Measurements from ENCODE around the gene TAS2R14. TPM values are rescaled to one million over a fixed set of nuclear protein-coding genes. Genes with fewer than 3 reads are reported as not detected.

Gene TAS2R14, protein sequence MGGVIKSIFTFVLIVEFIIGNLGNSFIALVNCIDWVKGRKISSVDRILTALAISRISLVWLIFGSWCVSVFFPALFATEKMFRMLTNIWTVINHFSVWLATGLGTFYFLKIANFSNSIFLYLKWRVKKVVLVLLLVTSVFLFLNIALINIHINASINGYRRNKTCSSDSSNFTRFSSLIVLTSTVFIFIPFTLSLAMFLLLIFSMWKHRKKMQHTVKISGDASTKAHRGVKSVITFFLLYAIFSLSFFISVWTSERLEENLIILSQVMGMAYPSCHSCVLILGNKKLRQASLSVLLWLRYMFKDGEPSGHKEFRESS
- 1.7 and 2.1 TPM in 2 replicates for total RNA-seq
- long read RNA-seq, partial matches to known transcripts: 0 of 13 reads
- long read RNA-seq, other reads (novel, unspliced or antisense): 12 of 13 reads

DNA sequence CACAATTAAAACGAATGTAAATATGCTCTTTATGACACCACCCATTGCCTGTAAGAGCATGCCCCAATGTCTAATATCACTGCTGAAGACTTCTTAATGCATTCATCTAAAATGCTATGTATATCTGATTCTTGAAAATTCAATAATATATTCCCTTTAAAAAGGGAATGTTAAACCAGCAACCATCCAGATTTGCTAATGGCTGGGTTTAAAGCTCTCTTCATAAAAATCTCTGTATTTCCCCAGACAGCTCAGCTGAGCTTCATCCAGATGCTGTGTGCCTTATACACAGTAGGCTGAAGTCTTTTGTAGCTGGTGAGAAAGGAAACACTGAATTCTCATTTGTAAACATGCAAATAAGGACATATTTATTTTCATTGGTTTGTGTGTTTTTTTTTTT is at the start of gene TAS2R14:
TAS2R14 (minus strand) TSS at position 101 of the 400 bp plus-strand sequence; CDS start at position 45, 56 bp downstream.
- no peak within 1 kb of the TSS for H3K4me3 Mint-ChIP-seq
- H3K27me3 Mint-ChIP-seq (ENCODE audit: low read depth): no peaks in the 10 kb centered on the region
- peaks cover 16% of the 10 kb centered on the region for H3K36me3 Mint-ChIP-seq (ENCODE audit: low read depth)
- TF ChIP-seq, protein P1, sequence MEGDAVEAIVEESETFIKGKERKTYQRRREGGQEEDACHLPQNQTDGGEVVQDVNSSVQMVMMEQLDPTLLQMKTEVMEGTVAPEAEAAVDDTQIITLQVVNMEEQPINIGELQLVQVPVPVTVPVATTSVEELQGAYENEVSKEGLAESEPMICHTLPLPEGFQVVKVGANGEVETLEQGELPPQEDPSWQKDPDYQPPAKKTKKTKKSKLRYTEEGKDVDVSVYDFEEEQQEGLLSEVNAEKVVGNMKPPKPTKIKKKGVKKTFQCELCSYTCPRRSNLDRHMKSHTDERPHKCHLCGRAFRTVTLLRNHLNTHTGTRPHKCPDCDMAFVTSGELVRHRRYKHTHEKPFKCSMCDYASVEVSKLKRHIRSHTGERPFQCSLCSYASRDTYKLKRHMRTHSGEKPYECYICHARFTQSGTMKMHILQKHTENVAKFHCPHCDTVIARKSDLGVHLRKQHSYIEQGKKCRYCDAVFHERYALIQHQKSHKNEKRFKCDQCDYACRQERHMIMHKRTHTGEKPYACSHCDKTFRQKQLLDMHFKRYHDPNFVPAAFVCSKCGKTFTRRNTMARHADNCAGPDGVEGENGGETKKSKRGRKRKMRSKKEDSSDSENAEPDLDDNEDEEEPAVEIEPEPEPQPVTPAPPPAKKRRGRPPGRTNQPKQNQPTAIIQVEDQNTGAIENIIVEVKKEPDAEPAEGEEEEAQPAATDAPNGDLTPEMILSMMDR (conservative IDR thresholded peaks at IDR 0.05): no peak
- no peak within 1 kb of the TSS for H3K27ac Mint-ChIP-seq (ENCODE audit: unreplicated experiment)
- no peaks in the 10 kb centered on the region for H3K4me1 Mint-ChIP-seq
- H3K9me3 Mint-ChIP-seq: peaks cover 5% of the 10 kb centered on the region
- no peak for DNase-seq (ENCODE audit: low read depth, low spot score)

DNA sequence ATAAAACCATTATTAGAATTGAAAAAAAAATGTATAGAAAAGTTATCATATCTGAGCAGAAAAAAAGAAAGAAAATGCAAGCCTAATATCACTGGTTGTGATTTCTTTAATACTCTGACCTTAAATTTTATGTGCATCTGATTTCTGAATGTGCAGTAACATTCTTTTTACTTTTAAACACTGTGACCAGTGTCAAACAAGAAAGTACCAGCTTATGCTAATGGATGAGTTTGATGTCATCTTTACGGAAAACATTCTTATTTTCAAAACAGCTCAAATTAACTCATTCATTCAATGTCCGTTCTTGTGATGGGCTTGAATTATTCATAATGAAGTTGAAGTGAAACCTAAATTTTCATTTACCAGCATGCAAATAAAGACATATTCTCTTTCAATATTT is 47.7 kb upstream of the TAS2R14 start, which contains the start of gene TAS2R50:
TAS2R50 (minus strand) TSS at position 101 of the 400 bp plus-strand sequence; CDS start at position 49, 52 bp downstream.
- Mint-ChIP-seq H3K4me3 (no peak within 1 kb of the TSS), H3K27ac (ENCODE audit: unreplicated experiment) (no peak within 1 kb of the TSS), H3K36me3 (ENCODE audit: low read depth) (peaks cover 20% of the 10 kb centered on the region), H3K4me1 (no peaks in the 10 kb centered on the region), H3K9me3 (peaks cover 9% of the 10 kb centered on the region), H3K27me3 (ENCODE audit: low read depth) (no peaks in the 10 kb centered on the region)
- DNase-seq (ENCODE audit: low read depth, low spot score): no peak
- TF ChIP-seq, protein P1 (conservative IDR thresholded peaks at IDR 0.05): no peak

DNA sequence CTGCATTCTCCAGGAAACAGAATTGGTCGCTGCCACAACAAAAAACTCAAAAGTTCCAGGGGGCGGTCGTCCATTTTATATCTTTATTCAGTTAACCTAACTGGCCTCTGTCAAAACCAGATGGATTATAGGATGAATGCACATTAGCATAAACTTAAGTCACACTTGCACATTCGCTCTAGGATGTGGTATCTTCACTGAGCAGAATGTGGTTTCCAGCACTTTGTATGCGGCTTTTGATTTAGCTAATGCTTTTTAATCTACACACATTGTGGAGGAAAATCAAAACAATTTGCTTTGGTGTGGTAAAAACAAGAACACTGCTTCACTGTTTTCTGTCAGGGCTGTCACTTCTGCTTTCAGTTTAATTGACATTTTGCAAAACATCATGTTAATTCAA is 43.2 kb upstream of the TAS2R14 start:
- DNase-seq (ENCODE audit: low read depth, low spot score): no peak
- no peak overlapping the region for H3K27ac Mint-ChIP-seq (ENCODE audit: unreplicated experiment)

DNA sequence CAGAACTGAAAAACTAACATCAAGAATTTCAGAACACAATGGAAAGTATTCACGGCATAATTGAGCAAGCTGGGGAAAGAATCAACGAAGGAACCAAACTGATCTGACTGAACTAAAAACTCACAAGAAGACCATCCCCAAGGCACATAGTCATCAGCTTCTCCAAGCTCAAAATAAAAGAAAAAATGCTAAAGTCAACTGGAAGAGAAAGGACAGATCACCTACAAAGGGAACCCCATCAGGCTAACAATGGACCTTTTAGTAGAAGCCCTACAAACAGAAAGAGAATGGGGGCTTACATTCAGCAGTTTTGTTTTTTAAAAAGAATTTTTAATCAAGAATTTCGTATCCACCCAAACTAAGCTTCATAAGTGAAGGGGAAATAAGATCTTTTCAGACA is 35.9 kb upstream of the TAS2R14 start:
- H3K27me3 Mint-ChIP-seq (ENCODE audit: low read depth): no peaks in the 10 kb centered on the region
- peaks cover 15% of the 10 kb centered on the region for H3K4me1 Mint-ChIP-seq
- H3K9me3 Mint-ChIP-seq: peaks cover 16% of the 10 kb centered on the region
- TF ChIP-seq, protein P1 (conservative IDR thresholded peaks at IDR 0.05): no peak
- no peak overlapping the region for H3K27ac Mint-ChIP-seq (ENCODE audit: unreplicated experiment)
- peaks cover 20% of the 10 kb centered on the region for H3K36me3 Mint-ChIP-seq (ENCODE audit: low read depth)
- H3K4me3 Mint-ChIP-seq: no peak overlapping the region
- no peak for DNase-seq (ENCODE audit: low read depth, low spot score)

More for the DNA sequence above, 43.2 kb upstream of the TAS2R14 start:
- TF ChIP-seq, protein P1 (conservative IDR thresholded peaks at IDR 0.05): no peak
- Mint-ChIP-seq H3K36me3 (ENCODE audit: low read depth) (peaks cover 13% of the 10 kb centered on the region), H3K4me3 (no peak overlapping the region), H3K9me3 (peaks cover 2% of the 10 kb centered on the region), H3K27me3 (ENCODE audit: low read depth) (no peaks in the 10 kb centered on the region), H3K4me1 (no peaks in the 10 kb centered on the region)

DNA sequence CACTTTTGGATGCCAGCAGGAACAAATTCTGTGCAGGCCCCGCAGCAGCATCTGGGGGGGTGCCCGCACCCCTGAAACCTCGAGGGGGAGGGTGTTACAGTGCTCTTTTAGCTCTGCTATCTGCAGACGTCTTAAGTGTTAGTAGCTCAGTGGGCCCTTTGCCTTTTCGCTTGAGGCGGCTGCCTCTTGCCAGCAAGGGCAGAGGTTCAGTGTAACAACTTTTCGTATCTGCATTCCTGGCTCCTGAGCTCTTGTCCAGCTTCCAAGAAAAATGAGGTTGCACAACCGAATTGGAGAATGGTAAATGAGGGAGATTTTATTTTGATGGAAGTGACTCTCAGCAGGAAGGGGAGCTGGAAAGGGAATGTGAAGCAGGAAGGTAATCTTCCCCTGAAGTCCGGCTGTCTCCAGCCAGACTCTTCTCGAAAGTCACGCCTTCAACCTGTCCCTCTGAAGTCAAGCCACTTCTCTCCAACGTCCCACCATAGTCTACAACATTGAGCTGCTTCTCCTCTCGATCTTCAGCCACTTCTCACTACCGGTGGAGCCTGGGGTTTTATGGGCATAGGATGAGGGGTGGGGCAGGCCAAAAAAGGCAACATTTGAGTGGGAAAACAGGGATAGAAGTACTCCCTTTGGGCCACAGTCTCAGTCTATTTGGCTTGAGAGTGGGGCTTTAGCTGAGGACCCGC is 29.8 kb upstream of the TAS2R14 start:
- H3K4me3 Mint-ChIP-seq: no peak overlapping the region
- no peak overlapping the region for H3K27ac Mint-ChIP-seq (ENCODE audit: unreplicated experiment)
- no peaks in the 10 kb centered on the region for H3K4me1 Mint-ChIP-seq
- TF ChIP-seq, protein P1 (conservative IDR thresholded peaks at IDR 0.05): no peak
- no peaks in the 10 kb centered on the region for H3K27me3 Mint-ChIP-seq (ENCODE audit: low read depth)
- peaks cover 20% of the 10 kb centered on the region for H3K36me3 Mint-ChIP-seq (ENCODE audit: low read depth)
- no peak for DNase-seq (ENCODE audit: low read depth, low spot score)
- H3K9me3 Mint-ChIP-seq: no peaks in the 10 kb centered on the region
